GM06990 (cell line): ENCODE results near the gene MGA.

ENCODE experiments used
- DNase-seq: peaks from one replicate; pipeline ENCODE4 v3.0.0-alpha.2; 2011; ENCODE audit not compliant: insufficient read length; ENCODE audit errors: extremely low read depth
- H3K27me3 ChIP-seq: replicated peaks from 2 replicates; pipeline ENCODE4 v1.6.0; 2011; ENCODE audit warnings: low read length; ENCODE audit not compliant: control insufficient read depth, insufficient read depth
- H3K36me3 ChIP-seq: 2 replicates; pipeline ENCODE4 v1.5.1; 2011; ENCODE audit warnings: low read length; ENCODE audit not compliant: control insufficient read depth, insufficient read depth
- H3K4me3 ChIP-seq: replicated peaks from 2 replicates; pipeline ENCODE4 v1.5.1; 2011; ENCODE audit warnings: low read depth, mild to moderate bottlenecking, control low read depth, low read length
- CTCF ChIP-seq: IDR thresholded peaks from 2 replicates; pipeline ENCODE4 v1.5.1; 2011; ENCODE audit warnings: low read length, control low read depth, mild to moderate bottlenecking, inconsistent platforms; ENCODE audit not compliant: insufficient read depth, poor library complexity, severe bottlenecking

MGA gene

GRCh38 chr15:41797201-41797944 is 137.2 kb downstream of the MGA start:
- no peak for DNase-seq
- Histone ChIP-seq H3K36me3 (peaks cover 4% of the 10 kb centered on the region), H3K4me3 (no peak overlapping the region), H3K27me3 (no peaks in the 10 kb centered on the region)
- no peak for TF ChIP-seq CTCF

GRCh38 chr15:41798607-41799487 is 138.6 kb downstream of the MGA start:
- Histone ChIP-seq H3K4me3 (no peak overlapping the region), H3K27me3 (no peaks in the 10 kb centered on the region), H3K36me3 (peaks cover 4% of the 10 kb centered on the region)
- DNase-seq: no peak
- TF ChIP-seq CTCF: no peak

- H3K27me3 ChIP-seq: no peaks in the 10 kb centered on the region
- H3K36me3 ChIP-seq: peaks cover 4% of the 10 kb centered on the region
- no peak for TF ChIP-seq CTCF
- DNase-seq: no peak
- H3K4me3 ChIP-seq: no peak overlapping the region
These were observed 139.2 kb downstream of the MGA start for GRCh38 chr15:41799488-41799805.

GRCh38 chr15:41801185-41801584 is 141.0 kb downstream of the MGA start:
- Histone ChIP-seq H3K27me3 (no peaks in the 10 kb centered on the region), H3K36me3 (peaks cover 4% of the 10 kb centered on the region), H3K4me3 (no peak overlapping the region)
- no peak for TF ChIP-seq CTCF
- no peak for DNase-seq

GRCh38 chr15:41801850-41802455 is 141.7 kb downstream of the MGA start:
- Histone ChIP-seq H3K36me3 (peaks cover 4% of the 10 kb centered on the region), H3K4me3 (no peak overlapping the region), H3K27me3 (no peaks in the 10 kb centered on the region)
- no peak for TF ChIP-seq CTCF
- no peak for DNase-seq
